ENCODE results near the gene CCNDBP1.
"Not testable (repeated sequence)": the region's sequence is repeated elsewhere in the genome, so short reads cannot be mapped to it uniquely, and the experiment has no call there.

The CCNDBP1 gene

DNA sequence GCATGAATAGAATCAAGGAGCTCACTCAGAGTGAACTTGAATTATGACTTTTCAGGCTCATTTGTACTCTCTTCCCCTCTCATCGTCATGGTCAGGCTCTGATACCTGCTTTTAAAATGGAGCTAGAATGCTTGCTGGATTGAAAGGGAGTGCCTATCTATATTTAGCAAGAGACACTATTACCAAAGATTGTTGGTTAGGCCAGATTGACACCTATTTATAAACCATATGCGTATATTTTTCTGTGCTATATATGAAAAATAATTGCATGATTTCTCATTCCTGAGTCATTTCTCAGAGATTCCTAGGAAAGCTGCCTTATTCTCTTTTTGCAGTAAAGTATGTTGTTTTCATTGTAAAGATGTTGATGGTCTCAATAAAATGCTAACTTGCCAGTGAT lies 9.6 kb downstream of the CCNDBP1 start:
- no peak for DNase-seq (ENCODE audit: low read depth)

DNA sequence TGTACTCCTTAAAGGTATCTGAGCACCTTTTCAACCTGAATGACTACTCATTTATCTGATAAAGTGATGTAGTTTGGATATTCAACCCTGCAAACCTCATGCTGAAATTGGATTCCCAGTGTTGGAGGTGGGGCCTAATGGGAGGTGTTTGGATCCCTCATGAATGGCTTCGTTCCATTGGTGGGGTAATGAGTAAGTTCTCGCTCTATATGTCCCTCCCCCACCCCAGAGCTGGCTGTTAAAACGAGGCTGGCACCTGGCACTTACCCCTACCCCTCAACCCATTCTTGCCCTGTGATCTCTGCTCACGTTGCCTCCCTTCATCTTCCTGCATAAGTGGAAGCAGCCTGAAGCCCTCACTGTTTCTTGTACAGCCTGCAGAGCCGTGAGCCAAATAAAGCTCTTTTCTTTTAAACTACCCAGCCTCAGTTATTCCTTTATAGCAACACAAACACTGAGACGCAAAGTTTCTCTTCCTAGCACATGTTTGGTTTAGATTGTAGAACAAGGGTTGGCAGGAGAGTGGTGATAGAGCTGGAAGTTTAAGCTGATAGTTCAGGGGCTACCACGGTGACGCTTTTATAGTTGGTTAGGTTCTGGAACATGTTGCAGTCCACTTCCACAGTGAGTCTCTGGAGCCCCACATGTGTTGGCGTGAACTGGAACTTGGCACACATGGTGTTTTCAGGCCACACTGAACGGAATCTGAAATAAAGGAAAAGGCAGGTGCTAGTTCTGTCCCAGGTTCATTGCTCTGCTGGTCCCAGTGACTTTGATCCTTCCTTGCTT lies 11.8 kb downstream of the CCNDBP1 start:
- DNase-seq (ENCODE audit: low read depth): no peak

- not testable (repeated sequence) for DNase-seq (ENCODE audit: low read depth)
These were observed 12.6 kb downstream of the CCNDBP1 start for GRCh38 chr15:43197773-43198172.

GRCh38 chr15:43198556-43198955 lies 13.4 kb downstream of the CCNDBP1 start:
- DNase-seq (ENCODE audit: low read depth): not testable (repeated sequence)

GRCh38 chr15:43198992-43199391 lies 13.8 kb downstream of the CCNDBP1 start:
- DNase-seq (ENCODE audit: low read depth): no peak

DNA sequence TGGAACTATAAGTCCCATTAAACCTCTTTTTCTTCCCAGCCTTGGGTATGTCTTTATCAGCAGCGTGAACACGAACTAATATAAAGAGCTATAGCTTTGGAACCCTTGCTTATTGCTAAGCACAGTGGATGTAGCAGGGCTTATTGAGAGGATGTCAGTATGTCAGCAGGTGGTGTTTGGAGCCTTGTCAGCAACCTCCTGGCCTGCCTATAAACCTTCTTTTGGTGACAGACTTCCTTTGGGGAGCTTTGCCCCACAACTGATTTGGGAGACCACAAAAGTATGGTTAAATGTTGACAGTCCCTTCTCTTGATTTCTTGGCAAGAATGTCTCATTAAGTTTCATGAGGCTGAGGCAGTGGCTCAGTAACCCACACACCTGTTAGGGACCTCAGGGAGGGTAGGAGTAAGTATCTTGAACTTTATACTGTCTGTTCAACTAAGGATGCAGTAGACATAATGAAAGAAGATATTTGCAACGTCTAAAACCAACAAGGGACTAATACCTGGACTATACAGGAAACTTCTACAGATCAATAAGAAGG lies 14.8 kb downstream of the CCNDBP1 start:
- DNase-seq (ENCODE audit: low read depth): no peak

DNA sequence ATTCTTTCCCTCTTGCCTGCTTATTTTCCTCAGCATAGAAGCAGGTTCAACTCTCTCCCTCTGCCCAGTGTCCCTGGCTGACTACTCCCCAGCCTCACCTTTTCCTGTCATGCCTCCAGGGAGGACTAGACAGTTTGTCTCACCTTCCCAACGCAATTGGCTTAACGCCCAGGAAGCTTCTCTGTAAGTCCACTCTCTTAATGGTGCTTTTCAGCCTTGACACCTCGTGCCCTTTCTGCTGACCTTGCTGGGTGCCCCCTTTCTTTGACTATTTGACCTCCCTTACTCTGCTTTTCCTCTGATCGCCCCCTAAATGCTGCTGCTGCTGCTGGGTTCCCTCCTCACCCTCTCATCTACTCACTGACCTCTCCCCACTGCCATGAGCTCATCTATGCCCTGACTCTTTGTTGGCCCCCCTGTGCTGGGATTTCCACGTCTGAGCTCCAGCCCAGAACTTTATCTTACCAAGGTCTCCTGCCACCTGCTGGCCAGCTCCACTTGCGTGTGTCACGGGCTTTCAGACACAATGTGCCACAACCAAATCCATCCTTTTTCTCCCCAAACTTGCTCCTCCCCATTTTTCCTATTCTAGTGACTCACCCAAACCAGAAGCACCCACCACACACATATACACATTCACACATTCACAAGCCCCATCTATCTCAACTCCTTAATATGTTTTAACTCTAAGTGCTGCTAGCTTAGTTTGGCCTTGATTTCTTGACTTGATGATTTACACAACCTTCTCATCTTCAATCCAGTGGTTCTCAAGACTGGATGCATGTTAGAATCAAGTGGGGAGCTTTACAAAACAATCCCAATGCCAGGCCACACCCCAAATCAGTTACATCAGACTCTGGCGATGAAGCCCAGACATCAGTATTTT lies 19.1 kb downstream of the CCNDBP1 start:
- DNase-seq (ENCODE audit: low read depth): no peak

DNA sequence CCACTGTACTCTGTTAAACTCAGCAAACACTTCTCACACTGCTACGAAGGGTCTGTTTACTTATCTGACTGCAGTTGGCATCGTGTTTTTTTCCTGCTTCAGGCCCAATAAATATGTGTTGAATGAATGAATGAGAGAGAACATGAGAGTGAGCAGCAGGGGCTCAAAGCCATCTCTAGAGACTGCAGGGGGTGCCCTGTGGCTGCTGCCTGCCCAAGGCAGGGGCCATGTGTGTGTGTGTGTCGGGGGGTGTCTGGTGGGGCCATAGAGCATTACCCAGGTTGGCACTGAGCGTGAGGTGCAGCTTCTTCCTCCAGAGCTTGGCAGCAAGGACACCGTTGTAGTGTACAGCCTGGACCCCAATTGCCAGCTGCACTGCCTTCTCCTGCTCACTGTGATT lies 20.9 kb downstream of the CCNDBP1 start:
- no peak for DNase-seq (ENCODE audit: low read depth)

DNA sequence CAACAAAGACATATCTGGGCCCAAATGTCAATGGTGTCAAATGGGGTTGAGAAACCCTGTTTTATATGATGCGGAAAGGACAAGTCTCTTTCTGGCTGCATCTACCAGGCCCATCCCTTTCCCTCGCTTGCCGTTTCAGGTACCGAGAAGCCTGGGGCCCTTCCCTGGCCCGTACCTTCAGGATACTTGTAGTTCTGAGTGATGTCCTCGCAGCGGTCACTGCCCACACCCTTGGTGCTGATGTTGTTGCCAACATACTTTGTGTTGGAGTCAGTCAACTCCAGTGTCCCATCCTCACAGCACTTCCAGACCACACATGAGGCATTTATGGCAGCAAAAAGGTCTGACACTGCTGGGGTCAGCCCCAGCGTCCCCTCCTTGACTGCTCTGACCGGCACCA lies 21.8 kb downstream of the CCNDBP1 start:
- no peak for DNase-seq (ENCODE audit: low read depth)

DNA sequence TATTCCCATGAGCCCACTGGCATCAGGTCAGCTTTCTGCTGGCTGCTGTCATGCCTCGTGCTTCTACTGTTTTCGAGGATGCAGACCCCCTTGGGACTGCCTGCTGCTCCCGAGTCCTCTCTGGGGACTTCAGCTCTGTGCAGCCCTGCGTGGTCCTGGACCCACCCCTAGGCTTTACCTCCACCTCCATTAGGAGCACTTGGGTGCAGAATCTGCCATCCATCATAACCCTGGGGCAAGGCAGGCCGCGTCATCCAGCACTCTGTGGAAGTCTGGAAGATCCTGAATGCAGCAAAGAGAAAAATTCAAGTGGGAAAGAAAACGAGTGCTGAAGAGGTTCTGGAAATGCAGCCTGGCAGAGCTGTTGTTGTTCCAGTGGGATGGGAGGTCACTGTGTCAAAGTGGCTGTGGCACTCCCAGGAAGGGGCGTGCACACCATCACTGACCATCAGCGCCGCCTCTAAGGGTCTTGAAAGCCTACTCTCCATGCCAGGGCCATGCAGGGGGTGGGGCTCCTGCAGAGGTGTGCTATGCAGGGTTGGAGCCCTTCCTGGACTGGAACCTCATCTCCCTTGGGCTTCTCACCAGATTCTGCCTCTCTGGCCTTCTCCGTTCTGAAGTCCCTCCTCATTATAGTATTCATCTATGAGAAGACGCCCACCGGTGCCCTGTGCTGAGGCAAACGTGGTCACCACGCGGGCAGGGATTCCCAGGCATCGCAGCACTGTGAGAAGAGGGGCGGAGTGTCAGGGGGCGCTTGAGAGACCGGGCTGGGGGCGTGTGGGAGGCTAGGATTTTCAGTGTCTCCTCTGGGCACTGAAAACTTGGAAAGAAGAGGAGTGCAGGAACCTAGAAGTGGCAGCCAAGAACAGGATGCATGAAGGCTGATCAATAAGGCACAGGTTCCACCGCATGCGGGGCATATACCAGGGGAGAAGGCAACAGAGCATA lies 23.1 kb downstream of the CCNDBP1 start:
- no peak for DNase-seq (ENCODE audit: low read depth)

DNA sequence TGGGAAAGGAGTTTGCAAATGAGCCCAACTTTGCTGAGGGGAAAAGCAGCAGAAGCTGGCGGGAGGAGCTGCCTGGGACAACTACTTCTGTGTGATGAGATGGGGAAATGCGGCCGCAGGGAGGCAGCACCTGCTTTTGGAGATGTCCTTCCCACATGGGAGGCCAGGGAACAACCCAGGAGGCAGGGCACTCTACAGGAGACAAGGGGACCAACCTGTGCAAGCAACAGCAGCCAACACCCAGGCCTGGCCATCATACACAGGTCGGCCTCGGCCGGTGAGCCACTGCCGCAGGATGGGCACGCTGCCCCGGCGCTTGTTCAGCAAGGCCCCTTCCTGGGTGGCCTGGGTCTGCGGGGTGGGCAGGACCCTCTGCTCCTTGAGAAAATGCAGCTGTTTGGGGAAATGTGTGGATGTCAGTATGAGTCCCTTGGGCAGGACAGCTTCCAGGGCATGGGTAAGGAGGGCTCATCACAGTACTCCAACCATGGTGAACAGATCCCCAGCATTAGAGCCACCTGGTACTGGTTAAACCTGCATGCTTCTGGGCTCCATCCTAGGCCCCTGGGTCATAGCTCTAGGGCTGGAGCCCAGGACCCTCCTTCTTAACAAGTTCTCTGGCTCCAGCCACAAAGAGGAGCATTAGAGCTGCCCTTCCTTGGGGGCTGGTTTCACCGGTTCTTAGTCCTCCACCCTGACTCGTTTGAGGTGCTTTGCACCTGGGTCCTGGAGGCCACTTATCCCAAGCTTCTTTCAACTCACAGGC lies 24.0 kb downstream of the CCNDBP1 start:
- no peak for DNase-seq (ENCODE audit: low read depth)

DNA sequence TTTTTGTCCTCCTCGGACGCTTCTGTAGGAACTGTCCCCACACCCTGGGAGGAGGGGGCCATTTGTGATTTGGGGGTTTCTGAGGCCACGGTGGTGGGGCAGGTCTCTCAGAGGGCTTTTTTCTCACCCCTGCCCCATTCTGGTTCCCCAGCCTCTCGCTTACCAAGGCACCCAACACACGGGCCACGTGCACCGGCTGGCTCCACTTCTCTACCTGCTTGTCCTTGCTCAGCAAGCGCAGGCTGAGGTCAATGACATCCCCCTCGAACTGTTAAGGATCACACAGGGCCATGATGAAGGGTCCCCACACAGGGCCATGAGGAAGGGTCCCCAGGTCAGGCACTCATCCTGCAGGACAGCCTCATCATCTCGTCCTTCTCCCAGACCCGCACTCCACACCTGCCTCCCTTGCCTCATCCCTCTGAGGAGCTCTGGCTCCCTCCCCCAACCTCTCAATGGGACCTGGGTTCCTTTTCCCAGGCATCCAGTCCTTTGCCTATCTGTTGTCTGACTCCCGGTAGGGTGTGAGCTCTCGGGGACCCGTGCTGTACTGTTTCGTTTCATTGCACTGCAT lies 25.1 kb downstream of the CCNDBP1 start:
- no peak for DNase-seq (ENCODE audit: low read depth)

DNA sequence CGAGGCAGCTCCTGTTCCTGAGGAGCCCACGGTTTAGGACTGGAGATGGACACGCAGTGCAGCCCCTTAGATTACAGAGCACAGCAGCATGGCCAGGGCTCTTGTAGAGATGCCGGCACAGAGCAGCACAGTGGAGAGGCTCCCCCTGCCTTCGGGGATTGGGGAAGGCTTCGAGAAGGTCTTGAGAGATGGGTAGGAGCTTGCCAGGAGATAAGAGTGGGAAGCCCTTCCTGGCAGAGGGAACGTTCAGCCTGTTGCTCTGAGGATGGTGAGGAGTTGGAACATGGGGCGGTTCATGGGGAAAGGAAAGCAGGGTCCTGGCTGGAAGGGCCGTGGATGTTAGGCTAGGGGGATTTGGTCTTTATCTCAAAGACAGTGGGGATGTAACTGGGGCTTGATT lies 25.6 kb downstream of the CCNDBP1 start:
- DNase-seq (ENCODE audit: low read depth): no peak

GRCh38 chr15:43211224-43211735 lies 26.1 kb downstream of the CCNDBP1 start:
- DNase-seq (ENCODE audit: low read depth): no peak

DNA sequence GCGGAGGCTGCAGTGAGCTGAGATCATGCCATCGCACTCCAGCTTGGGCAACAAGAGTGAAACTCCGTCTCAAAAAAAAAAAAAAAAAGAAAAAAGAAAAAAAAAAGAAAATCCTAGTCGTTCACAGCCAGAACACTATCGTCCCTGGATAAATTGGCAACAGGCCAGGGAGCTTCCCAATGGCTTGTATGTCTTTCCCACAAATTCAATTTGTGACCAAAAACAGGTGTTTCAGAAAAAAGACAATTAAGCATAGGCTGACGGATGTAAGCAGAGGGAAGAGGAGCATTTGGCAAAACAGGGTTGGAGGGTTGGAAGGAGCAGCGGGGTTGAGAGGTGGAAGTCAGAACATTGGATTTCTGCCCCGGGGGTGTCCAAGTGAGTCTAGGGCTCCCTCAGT lies 27.1 kb downstream of the CCNDBP1 start:
- DNase-seq (ENCODE audit: low read depth): no peak

DNA sequence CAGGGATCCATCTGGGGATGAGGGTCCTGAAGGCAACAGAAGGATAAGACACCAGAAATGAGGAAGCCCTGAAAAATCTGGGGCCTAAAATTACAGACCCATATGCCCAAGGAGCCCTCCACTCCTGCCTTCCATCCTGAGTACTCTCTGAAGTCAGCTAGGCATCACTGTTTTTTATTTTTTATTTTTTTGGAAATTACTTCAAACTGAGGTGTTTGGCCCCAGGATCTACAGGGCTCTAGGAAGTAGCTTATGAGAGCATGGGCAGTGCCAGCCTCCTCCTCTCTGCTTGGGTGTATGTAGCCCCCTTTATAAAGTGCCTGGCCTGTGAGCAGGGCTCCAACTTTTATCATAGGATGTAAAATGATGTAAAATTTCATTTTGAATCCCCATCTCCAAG lies 27.7 kb downstream of the CCNDBP1 start:
- DNase-seq (ENCODE audit: low read depth): no peak

DNA sequence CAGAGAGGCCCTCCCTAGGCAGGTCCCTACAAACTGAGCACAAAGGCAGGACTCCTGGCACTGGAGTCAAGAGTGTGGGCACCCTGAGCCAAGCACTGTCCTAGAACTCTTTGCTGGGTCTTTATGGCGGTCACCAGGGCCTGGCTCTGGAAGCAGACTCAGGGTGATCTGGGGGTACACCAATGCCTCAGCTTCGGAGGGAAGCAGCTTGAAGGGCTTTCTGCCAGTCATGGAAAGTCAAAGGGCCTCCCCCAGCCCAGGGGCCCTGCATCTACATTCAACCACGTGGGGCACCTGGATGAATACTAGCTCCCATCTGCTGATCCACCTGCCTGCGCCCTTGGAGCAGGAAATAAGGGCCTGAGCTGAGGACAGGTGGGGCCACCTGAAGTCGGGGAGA lies 28.3 kb downstream of the CCNDBP1 start:
- no peak for DNase-seq (ENCODE audit: low read depth)

GRCh38 chr15:43214169-43214568 lies 29.0 kb downstream of the CCNDBP1 start:
- no peak for DNase-seq (ENCODE audit: low read depth)

- no peak for DNase-seq (ENCODE audit: low read depth)
These were observed 29.5 kb downstream of the CCNDBP1 start for GRCh38 chr15:43214592-43215295.

- no peak for DNase-seq (ENCODE audit: low read depth)
These were observed 30.8 kb downstream of the CCNDBP1 start for GRCh38 chr15:43215961-43216360.

Measured in GM04503 (cell line).